GM18508 (cell line): ENCODE measurements around the gene CRELD2.

ENCODE experiments used
- ATAC-seq: cut with Tn5 transposase; IDR thresholded peaks from one replicate; pipeline ENCODE4 v1.9.1; 2021; ENCODE audit warnings: moderate number of reproducible peaks; ENCODE audit not compliant: insufficient read depth, unreplicated experiment

Gene CRELD2

DNA sequence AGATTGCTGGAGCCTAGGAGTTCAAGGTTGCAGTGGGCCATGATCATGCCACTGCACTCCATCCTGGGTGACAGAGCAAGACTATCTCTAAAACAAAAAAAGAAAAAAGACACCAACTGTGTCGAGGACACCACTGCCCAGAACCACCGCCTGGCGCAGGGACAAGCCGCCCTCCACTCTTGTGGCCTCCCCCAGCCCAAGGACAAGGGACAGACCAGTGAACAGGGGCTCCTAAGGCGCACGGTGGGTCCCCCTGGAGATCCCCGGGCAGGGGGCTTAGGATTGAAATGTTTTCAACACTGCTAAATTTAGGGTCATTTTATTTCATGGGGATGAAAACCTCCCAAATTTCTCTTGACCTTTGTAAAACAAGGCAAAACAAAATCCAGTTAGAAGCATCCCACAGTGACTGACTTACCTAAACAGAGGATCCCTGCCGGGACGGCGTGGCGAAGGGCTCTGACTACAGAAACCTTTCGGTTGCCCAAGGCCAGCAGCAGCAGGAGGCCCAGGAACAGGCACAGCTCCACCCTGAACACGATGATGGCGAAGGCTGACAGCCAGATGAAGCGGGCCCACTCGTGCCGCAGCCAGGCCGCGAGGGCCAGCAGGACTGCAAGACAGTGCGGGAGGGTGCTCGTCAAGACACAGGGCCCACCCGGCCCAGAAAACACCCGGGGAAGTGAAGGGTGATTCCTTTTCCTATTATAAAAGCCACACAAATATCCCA is 8.8 kb upstream of the CRELD2 start:
- ATAC-seq = no peak

DNA sequence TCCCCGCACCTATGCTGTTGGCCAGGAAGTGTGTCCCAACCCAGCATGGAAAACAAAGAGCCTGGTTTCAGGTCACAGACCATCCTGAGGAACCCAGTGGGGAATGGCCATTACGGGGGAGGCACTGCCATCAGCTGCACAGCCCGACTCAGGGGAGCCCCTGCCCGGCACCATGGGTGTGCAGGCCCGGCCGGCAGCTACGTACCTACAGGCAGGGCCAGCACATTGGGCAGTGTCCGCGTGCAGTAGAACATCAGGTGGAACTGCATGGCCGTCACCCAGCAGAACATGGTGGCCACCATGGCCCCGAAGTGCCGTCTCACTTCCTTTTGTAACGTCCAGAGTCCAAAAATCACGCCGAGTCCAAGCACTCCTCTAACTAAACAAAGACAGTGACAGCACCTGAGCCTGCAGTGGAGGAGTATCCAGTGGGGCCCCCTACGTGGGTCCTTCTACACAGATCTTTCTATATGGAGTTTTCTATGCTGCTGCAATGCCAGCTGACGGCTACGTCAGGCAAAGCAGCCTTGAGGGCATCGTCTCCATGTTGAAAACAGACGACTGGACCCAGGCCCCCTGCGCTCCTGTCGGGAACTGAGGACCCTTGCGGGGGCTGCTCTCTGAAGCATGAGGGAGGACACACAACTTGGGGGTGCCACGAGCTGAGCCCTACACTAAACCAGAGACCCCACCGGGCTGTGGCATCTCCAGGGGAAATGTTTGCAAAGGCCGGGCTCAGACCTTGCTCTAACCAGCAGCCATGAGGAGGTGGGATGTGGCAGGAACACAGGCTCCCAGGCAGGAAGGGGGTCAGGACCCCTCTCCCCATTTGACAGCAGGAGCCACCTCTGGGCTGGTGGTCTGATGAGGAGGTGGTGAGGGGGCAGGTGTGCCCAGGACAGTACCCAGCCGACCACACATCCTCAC is 7.9 kb upstream of the CRELD2 start:
- ATAC-seq = no peak

DNA sequence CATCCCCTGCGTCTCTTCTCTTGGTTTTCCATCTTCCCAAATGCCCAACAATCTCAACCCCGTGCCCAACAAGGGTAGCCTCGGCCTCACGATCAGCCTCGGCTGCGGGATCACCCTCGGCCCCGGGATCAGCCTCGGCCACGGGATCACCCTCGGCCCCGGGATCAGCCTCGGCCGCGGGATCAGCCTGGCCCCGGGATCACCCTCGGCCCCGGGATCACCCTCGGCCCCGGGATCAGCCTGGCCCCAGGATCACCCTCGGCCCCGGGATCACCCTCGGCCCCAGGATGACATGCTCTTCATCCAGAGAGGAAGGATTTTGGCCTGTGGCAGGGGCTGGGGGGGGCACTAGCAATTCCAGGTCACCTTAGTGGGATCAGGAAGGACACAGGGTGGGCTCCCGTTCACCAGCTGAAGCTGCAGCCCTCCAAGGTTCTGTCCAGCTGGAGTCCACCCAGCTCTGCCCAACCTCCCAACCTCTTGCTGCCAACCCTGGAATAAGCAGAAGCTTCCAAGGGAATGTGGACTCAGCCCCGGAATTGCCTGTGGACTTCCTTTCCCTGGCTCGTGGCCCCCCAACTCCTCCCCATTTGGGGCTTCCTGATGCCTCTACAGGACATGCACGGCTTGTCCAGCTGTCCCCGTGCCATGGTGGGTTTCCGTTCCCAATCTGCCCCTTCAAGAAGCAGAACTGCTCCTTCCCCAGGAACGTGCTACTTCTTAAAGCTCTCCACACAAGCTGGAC is 6.4 kb upstream of the CRELD2 start:
- ATAC-seq = no peak

DNA sequence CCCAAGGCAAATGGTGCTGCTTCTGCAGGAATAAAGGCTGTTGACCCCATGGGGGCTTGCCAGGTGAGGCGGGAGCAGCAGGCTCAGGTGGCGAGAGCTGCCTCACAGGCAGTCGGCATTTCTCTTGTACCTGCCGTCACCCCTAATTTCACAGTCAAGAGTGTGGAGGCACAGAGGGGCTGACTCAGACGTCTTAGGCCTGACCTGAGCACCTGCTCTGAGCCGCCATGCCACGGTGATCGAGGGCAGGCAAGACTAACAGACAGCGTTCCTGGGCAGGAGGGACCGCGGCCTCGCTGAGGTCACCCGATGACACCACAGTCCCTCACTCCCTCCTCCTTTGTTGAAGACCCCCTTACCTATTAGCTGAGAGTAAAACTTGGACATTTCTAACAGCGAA is 5.4 kb upstream of the CRELD2 start:
- no peak for ATAC-seq

DNA sequence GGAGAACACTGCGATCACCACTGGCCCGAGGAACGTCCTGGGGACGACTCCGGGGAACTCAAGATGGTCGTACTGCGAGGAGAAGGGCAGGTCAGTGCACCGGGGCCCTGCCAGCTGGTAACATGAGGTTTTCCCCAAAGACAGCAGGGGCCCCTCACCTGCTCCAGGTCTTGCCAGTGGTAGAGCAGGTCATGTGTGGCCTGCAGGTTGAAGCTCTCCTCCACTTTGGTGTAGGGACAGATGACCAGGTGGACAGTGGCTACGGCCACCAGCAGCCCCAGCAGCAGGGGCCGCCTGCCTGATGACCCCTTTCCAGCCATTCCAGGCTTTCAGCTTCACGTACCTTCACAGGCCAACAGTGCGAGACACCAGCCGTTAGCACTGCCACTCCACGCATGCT is 5.0 kb upstream of the CRELD2 start:
- no peak for ATAC-seq

DNA sequence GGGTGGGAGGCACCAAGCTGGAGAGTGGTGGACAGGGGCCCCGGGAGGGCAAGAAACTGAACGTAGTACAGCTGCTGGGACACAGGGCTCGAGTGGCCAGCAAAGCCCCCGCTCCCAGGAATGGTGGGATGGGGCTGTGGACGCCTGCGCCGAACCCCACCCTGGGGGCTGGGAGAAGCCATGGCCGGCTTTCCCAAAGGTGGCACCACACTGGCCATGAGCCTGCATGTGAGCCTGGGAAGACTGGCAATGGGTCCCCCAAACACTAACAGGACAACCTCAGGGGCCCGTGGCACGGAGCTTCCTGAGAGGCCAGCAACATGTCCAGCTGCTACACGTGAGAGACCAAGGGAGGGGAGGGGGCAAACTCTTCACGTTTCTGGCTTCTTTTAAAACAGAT is 4.2 kb upstream of the CRELD2 start:
- ATAC-seq = no peak

DNA sequence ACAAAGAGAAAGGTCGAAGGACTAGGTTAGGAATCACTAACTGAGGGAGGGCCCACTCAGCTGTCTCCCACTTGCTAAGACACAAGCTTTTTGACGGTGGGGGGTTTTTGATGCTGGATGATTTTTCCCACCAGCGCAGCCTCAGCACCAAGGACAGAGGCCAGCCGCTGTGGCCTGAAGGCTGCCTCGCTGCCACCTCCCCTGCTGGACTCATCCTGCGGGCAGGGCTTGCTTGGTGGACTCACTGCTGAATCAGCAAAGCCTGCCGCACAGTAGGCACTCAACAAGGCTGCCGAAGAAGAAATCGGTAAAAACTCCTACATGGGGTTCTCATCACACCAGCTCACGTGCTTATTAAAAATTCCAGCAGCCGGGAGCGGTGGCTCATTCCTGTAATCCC is 2.8 kb upstream of the CRELD2 start:
- no peak for ATAC-seq

DNA sequence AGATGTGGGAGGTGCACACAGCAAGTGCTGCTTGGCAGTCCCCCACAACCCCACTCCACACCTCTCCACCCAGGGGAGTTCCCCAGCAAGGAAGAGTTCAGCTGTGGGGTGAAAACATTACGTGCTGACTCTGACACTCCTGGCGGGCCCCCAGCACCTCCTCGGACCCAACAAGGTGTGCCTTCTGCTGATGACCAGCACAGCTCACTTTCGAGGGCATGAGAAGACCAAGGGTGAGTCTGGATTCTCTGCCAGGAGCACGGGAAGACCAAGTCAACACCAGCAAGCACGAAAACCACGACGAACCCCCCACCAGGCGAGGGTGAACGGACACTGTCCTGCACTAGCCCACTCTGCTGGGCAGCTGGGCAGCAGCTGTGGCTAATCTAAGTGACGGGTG is 1.6 kb upstream of the CRELD2 start:
- ATAC-seq = no peak

DNA sequence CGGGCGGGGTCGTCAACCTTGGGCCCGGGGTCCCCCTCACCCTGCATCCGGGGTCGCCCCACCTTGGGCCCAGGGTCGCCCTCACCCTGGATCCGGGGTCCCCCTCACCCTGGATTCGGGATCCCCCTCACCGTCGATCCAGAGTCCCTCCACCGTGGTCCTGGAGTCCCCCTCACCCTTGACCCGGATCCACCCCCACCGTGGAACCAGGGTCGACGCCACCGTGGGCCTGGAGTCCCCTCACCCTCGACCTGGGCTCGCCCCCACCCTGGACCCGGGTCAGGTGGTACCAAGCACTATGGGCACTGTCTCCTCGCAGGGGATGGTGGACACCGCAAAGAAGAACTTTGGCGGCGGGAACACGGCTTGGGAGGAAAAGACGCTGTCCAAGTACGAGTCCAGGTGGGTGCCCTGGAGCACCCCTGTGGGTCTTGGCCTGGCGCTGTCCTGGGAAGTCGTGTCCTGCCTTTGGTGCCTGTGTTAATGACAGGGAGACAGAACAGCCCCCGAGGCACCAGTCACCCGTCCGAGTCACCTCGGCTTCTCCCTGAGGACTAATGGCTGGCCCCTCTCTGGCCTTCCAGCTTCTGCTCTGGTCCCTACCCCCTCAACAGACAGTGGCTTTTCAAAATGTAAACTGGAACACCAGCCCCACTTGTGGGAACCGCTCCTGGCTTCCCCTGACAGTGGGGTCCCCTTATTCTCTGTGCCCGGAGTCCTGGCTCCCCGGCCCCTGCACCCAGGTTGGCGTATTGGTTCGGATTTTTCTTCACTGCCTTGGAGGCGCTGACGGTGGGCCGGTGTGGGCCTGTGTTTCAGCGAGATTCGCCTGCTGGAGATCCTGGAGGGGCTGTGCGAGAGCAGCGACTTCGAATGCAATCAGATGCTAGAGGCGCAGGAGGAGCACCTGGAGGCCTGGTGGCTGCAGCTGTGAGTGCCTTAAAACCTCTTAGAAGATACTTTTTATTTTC is 762 bp downstream of the CRELD2 start:
- ATAC-seq = no peak

DNA sequence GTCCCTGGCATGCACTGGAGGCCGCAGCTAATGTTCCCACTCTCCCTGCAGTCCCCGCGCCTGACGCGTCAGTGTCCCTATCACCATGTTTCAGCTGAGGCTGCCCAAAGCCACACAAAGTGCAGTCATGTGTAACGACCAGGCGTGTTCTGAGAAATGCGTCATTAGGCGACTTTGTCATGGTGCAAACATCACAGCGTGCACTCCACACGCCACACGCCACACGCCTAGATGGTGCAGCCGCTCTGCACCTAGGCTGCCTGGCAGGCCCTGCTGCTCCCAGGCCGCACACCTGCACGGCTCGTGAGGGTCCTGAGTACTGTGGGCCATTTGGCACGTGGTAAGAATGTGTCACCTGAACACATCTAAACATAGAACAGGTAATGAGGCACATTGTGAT is 2.4 kb downstream of the CRELD2 start:
- ATAC-seq = no peak

DNA sequence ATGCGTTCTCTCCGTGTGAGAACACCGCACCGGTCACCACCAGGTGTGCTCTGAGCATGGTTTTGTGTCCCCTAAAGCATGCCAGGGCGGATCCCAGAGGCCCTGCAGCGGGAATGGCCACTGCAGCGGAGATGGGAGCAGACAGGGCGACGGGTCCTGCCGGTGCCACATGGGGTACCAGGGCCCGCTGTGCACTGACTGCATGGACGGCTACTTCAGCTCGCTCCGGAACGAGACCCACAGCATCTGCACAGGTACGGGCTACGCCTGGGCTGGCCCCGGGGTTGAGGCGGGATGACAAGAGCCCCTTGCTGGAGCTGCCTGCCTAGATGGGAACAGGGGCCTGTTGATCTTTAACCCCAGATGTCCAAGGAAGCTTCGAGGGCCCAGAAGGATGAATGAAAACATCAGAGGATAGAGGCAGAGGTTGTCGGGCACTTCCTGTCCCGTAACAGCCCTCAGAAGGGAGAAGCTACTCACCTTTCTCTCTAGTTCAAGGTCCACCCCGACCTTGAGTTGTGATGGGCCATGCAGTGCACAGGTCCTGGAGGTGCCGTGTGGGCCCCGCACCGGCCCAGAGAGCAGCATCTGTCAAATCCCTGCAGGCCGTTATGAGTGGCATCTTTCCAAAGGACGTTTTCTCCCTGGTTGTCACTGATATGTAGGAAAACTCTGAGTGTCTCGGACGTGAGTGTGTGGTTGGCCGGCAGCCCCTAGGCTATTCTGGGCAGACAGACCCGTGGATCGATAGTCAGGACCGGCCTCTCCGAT is 3.3 kb downstream of the CRELD2 start:
- no peak for ATAC-seq

DNA sequence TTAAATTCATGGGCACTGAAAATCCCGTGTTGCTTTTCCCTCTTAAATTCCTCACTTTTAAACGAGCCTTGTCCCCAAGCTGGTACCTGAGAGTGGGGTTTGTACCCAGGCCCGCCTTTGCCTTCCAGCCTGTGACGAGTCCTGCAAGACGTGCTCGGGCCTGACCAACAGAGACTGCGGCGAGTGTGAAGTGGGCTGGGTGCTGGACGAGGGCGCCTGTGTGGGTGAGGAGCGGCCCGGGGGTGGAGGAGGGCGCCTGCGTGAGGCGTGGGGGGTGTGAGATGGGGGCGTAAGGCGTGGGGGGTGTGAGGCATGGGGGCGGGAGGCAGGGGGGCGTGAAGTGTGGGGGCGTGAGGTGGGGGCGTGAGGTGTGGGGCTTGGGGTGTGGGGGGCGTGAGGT is 4.0 kb downstream of the CRELD2 start:
- no peak for ATAC-seq

DNA sequence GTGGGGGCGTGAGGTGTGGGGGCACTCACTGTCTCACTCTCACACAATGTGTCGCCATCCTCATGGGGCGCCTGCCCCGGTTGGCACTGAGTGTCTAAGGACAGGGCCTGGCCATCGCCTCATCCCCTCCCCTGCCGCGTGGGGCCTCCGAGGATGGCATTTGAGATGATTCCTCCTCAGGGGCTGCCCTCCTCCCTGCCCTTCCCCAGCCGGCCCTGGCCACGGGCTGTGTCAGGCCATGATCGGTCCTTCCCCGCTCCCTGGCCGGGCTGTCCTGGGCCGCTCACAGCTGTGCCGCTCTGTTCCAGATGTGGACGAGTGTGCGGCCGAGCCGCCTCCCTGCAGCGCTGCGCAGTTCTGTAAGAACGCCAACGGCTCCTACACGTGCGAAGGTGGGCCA is 4.5 kb downstream of the CRELD2 start:
- no peak for ATAC-seq

DNA sequence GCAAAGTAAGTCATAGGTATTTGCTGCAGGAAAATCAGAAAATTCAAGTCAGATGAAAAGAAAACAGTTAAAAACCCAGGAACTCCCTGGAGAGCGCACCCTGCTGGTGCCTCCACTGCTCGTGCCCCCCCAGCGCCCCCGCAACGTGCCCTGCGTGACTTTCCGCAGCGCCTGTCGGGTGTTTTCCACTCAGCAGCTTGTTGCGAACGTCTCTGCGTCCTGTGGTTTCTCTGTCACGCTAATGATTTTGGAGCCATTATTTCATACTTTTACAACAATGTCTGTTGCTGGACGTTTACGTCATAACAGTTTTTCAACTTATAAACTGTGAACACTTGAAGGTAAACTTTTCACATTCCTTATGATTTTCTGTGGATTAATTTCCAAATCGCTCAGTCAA is 5.0 kb downstream of the CRELD2 start:
- no peak for ATAC-seq

DNA sequence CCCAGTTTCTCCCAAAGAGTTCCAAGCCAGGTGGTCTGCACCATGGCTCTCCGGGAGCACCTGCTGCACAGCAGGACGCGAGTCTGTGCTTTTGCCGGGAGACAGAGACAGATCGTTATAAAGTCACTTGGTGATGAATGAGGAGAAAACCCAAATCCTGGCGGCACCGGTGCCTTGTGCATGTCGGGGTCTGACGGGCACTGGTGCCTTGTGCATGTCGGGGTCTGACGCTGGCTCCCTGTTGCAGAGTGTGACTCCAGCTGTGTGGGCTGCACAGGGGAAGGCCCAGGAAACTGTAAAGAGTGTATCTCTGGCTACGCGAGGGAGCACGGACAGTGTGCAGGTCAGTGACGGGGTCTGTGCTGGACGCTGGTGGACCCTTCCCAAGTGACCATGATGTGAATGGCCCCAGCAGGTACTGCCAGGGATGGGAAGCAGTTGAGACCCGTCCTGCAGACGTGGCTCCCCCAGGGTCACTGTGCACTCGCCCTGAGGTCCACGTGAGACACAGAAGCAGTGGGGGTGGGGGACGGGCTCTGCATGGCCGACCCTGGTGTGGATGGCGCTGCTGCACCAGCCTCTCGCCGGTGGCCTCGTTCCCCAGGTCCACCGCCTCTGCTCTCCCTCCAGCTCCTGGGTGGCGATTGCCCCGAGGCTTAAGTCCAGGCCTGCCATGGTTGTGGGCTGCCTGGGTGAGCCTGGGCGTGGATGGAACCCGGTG is 5.8 kb downstream of the CRELD2 start:
- ATAC-seq = no peak

DNA sequence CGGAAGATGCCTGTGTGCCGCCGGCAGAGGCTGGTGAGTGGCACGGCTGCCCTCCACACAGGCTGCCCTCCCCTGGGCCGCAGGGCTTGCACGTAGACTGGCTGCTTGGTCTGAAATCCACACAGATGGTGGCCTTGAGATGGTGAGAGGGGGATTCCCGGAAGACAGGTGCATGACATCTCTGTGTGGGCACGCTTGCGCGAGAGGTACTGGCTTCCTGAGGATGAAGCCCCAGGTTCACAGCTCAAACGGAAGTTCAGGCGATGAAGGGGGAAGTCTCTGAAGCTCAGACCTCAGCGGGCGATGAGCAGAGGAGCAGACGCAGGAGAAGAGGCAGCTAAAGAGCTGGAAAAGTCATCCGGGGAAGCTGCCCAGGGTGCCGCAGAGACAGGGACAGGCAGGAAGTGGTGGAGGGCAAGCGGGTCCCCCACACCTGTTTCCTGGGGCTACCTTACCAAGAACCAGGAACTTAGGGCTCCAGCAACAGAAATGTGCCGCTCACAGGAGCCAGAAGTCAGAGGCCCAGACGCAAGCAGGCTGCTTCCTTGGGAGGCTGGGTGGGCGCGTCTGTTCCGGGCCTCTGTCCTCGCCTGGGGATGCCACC is 7.2 kb downstream of the CRELD2 start:
- no peak for ATAC-seq

DNA sequence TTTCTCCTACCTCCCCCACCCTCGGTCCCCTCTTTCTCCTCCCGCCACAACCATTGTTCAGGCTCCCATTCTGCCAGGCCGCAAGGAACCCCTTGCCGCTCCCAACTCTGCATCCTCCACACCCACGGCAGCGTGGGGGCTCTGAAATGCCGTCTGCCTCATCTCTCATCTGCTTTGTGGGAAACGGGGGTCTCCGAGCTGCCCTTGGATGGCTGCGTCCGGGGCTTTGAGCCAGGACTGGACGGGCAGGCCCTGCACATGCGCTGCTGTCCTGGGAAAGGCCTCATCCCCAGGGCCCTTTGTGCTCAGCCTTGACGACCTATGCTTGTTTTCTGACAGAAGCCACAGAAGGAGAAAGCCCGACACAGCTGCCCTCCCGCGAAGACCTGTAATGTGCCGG is 8.5 kb downstream of the CRELD2 start:
- no peak for ATAC-seq

DNA sequence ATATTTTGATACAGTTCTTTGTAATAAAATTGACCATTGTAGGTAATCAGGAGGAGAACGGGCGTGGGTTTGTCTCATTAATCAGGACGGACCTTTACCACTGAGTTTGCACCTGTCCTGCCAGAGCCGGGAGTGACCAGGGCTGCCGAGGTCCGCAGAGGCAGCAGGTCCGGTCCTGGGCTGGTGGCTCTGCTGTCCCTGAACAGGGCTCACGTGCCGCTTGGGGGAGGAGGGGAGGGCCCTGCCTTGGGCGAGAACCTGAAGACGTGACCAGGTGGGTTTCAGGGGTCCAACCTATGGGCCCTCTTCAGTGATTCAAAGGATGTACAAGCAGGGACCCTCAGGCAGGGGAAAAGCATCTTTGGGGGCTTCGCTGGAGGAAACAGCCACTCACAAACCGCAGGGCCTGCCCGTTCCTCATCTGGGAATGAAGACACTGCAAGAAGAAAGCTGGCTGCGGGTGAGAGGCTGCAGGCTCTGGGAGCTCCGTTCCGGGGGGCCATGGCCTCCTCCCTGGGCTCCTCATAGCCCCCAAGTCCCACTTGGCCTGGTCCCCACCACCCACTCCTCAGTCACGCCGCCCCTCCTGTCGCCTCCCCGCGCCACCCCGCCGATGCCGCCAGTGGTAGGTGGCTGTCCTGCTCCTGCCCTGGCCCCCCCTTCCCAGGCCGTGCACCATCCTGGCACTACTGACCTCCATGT is 9.2 kb downstream of the CRELD2 start:
- no peak for ATAC-seq
